ENCODE measurements around the gene CNTN4.

GRCh38 chr3:2968475-2968874 lies 869.8 kb downstream of the CNTN4 start:
- TF ChIP-seq, protein P1, sequence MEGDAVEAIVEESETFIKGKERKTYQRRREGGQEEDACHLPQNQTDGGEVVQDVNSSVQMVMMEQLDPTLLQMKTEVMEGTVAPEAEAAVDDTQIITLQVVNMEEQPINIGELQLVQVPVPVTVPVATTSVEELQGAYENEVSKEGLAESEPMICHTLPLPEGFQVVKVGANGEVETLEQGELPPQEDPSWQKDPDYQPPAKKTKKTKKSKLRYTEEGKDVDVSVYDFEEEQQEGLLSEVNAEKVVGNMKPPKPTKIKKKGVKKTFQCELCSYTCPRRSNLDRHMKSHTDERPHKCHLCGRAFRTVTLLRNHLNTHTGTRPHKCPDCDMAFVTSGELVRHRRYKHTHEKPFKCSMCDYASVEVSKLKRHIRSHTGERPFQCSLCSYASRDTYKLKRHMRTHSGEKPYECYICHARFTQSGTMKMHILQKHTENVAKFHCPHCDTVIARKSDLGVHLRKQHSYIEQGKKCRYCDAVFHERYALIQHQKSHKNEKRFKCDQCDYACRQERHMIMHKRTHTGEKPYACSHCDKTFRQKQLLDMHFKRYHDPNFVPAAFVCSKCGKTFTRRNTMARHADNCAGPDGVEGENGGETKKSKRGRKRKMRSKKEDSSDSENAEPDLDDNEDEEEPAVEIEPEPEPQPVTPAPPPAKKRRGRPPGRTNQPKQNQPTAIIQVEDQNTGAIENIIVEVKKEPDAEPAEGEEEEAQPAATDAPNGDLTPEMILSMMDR (conservative IDR thresholded peaks at IDR 0.05; ENCODE audit: low read depth in 2 of 2) = no peak
- TF ChIP-seq, protein P2, sequence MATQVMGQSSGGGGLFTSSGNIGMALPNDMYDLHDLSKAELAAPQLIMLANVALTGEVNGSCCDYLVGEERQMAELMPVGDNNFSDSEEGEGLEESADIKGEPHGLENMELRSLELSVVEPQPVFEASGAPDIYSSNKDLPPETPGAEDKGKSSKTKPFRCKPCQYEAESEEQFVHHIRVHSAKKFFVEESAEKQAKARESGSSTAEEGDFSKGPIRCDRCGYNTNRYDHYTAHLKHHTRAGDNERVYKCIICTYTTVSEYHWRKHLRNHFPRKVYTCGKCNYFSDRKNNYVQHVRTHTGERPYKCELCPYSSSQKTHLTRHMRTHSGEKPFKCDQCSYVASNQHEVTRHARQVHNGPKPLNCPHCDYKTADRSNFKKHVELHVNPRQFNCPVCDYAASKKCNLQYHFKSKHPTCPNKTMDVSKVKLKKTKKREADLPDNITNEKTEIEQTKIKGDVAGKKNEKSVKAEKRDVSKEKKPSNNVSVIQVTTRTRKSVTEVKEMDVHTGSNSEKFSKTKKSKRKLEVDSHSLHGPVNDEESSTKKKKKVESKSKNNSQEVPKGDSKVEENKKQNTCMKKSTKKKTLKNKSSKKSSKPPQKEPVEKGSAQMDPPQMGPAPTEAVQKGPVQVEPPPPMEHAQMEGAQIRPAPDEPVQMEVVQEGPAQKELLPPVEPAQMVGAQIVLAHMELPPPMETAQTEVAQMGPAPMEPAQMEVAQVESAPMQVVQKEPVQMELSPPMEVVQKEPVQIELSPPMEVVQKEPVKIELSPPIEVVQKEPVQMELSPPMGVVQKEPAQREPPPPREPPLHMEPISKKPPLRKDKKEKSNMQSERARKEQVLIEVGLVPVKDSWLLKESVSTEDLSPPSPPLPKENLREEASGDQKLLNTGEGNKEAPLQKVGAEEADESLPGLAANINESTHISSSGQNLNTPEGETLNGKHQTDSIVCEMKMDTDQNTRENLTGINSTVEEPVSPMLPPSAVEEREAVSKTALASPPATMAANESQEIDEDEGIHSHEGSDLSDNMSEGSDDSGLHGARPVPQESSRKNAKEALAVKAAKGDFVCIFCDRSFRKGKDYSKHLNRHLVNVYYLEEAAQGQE (IDR thresholded peaks at IDR 0.05; ENCODE audit: unreplicated experiment) = no peak

Data from GM23338 (cell line).